Measurements from ENCODE around the gene RNF220. TPM values are rescaled to one million over a fixed set of nuclear protein-coding genes. Genes with fewer than 3 reads are reported as not detected.

RNF220 gene
- total RNA-seq, 2 donors from 2014 or later, result 66.0 to 71.2 TPM

DNA sequence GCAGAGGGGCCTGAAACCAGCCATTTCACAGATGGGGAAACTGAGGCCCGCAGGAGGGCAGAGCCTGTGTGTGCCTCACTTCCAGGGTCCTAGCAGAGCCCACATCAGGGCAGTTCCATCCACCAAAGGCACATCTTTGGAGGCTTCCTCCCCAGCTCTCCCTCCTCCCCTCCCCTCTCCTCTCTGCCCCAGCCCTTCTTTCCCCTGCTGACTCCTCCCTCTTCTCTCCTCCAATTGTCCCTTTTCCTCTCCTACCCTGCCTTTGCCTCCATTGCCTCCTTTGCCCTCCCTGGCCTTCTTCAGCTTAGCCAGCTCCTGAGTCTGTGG, 212.6 kb downstream of the RNF220 start:
- Mint-ChIP-seq H3K4me1 (ENCODE audit: low read depth in 2 of 2) (peaks cover 0 to 3% of the 10 kb centered on the region in 2 donors), H3K27me3 (no peaks in the 10 kb centered on the region), H3K4me3 (no peak overlapping the region), H3K27ac (no peak overlapping the region), H3K9me3 (no peaks in the 10 kb centered on the region), H3K36me3 (no peaks in the 10 kb centered on the region)
- ATAC-seq, result no peak
- no peak for DNase-seq (ENCODE audit: low spot score)

- ATAC-seq (no peak), DNase-seq (ENCODE audit: low spot score) (no peak)
- no peak overlapping the region for H3K27ac Mint-ChIP-seq
- H3K4me3 Mint-ChIP-seq, result no peak overlapping the region
- H3K4me1 Mint-ChIP-seq (ENCODE audit: low read depth in 2 of 2), result peaks cover 0 to 3% of the 10 kb centered on the region in 2 donors
- no peaks in the 10 kb centered on the region for H3K9me3 Mint-ChIP-seq
- H3K27me3 Mint-ChIP-seq, result no peaks in the 10 kb centered on the region
- no peaks in the 10 kb centered on the region for H3K36me3 Mint-ChIP-seq
Measured at GRCh38 chr1:44619261-44619900, 214.3 kb downstream of the RNF220 start.

GRCh38 chr1:44620072-44620471, 215.0 kb downstream of the RNF220 start:
- Mint-ChIP-seq H3K9me3 (no peaks in the 10 kb centered on the region), H3K4me1 (ENCODE audit: low read depth in 2 of 2) (peaks cover 0 to 3% of the 10 kb centered on the region in 2 donors), H3K36me3 (no peaks in the 10 kb centered on the region), H3K27ac (no peak overlapping the region), H3K27me3 (no peaks in the 10 kb centered on the region), H3K4me3 (no peak overlapping the region)
- ATAC-seq, result no peak
- no peak for DNase-seq (ENCODE audit: low spot score)

- peaks cover 0 to 3% of the 10 kb centered on the region in 2 donors for H3K4me1 Mint-ChIP-seq (ENCODE audit: low read depth in 2 of 2)
- H3K27ac Mint-ChIP-seq, result no peak overlapping the region
- DNase-seq (ENCODE audit: low spot score) (no peak), ATAC-seq (no peak)
- H3K36me3 Mint-ChIP-seq, result no peaks in the 10 kb centered on the region
- H3K9me3 Mint-ChIP-seq, result no peaks in the 10 kb centered on the region
- H3K27me3 Mint-ChIP-seq, result no peaks in the 10 kb centered on the region
- no peak overlapping the region for H3K4me3 Mint-ChIP-seq
Measured at GRCh38 chr1:44621841-44622286, 216.8 kb downstream of the RNF220 start.

DNA sequence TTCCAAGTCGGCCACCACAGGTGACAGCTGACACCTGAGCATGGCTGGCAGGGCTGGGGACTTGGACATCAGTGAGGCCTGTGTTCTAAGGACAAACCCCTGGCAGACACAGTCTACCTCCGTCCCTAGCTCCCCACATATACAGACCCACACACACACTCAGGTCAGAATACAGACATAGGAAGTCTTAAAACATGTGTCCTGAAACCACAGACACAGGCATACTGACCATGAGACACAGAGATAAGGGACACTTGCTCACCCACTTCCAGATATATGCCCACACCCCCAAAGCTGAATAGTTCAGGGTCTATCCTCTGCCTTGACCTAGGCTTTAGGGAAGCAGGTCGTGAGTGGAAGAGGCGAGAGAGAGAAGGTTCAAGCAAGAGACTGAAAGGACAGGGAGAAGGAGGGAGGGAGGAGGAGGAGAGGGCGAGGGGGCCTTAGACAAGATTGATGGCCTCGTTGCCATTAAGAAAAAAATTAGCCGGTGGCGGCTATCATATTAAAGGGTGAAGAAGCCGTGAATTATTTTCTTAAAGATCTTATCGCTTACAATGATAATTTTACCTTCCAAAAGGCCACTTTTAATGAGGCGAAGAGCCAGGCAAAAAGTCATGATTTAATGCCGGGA, 219.3 kb downstream of the RNF220 start:
- Mint-ChIP-seq H3K36me3 (no peaks in the 10 kb centered on the region), H3K9me3 (no peaks in the 10 kb centered on the region), H3K4me1 (ENCODE audit: low read depth in 2 of 2) (peaks cover 0 to 3% of the 10 kb centered on the region in 2 donors), H3K4me3 (no peak overlapping the region), H3K27ac (no peak overlapping the region), H3K27me3 (no peaks in the 10 kb centered on the region)
- DNase-seq (ENCODE audit: low spot score), result no peak
- ATAC-seq, result no peak

DNA sequence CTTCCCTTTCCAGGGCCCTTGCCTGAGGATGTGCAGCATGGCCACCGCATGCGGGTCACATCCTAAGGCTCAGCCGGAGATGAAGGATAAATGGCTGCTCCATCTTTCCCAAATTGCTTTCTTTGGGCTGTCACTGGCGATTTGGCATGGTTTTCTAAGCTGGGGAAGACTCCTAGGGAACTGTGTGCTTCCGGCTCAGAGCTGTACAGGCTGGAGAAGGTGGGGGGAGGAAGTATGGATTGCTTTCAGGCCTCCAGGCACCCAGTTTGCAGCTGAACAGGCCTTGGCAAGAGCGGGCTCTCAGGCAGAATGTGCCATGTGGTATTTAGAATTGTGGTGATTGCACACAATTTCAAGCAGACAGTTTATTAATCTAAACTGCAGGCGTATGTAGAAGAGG, 220.3 kb downstream of the RNF220 start:
- Mint-ChIP-seq H3K4me3 (no peak overlapping the region), H3K27ac (no peak overlapping the region), H3K9me3 (no peaks in the 10 kb centered on the region), H3K36me3 (peaks cover under 1% of the 10 kb centered on the region), H3K4me1 (ENCODE audit: low read depth in 2 of 2) (peaks cover 2 to 5% of the 10 kb centered on the region in 2 donors), H3K27me3 (no peaks in the 10 kb centered on the region)
- ATAC-seq (no peak), DNase-seq (ENCODE audit: low spot score) (no peak)

DNA sequence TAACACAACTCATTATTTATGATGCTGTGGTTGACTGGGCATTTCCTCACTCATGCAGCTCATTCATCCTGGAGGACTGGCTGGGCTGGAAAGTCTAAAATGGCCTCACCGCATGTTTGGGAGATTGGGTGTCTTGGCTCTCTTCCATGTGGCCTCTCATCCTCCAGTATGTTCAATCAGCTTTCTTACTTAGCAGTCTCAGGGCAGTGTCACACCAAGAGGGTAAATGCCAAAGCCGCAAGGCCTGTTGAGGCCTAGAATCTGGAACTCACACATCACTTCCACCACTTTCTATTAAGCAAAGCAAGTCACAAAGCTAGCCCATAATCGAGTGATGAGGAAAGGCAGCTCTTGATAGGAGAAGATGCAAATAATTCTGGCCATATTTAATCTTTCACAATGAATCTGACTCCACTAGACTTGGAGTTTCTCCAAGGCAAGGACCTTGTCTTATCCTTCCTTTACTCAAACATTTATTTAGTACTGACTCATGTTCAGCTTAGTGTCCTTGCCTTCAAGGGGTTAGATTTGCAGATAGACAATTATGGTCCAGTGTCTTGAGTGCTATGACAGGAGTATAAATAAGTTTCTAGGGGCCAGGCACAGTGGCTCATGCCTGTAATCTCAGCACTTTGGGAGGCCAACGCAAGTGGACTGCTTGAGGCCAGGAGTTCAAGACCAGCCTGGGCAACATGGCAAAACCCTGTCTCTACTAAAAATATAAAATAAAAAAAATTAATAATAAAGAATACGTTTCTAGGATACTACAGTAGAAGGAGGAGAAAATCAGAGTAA, 224.1 kb downstream of the RNF220 start:
- no peaks in the 10 kb centered on the region for H3K27me3 Mint-ChIP-seq
- no peak for DNase-seq (ENCODE audit: low spot score)
- H3K27ac Mint-ChIP-seq, result no peak overlapping the region
- H3K9me3 Mint-ChIP-seq, result peaks cover 5% of the 10 kb centered on the region
- peaks cover 23 to 32% of the 10 kb centered on the region in 2 donors for H3K4me1 Mint-ChIP-seq (ENCODE audit: low read depth in 2 of 2)
- no peak for ATAC-seq
- H3K4me3 Mint-ChIP-seq, result no peak overlapping the region
- H3K36me3 Mint-ChIP-seq, result peaks cover 5% of the 10 kb centered on the region

DNA sequence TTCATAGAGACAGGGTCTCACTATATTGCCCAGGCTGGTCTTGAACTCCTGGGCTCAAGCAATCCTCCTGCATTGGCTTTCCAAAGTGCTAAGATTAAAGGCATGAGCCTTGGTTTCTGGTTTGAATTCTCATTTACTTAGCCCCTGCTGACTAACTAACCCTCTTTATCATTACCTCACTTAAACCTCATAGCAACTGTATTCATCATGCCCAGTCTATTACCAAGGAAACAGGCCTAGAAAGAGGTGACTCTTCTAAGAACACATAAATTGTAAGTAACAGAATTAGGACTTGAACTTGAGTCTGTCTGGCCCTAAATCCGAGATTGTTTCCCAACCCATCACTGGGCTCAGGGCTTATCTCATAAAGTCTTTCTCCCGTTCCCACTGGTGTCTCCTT, 225.1 kb downstream of the RNF220 start:
- peaks cover 5% of the 10 kb centered on the region for H3K36me3 Mint-ChIP-seq
- H3K27me3 Mint-ChIP-seq, result no peaks in the 10 kb centered on the region
- peak overlapping the region; percentile 93 for H3K4me3 Mint-ChIP-seq
- DNase-seq (ENCODE audit: low spot score) (no peak), ATAC-seq (no peak)
- H3K4me1 Mint-ChIP-seq (ENCODE audit: low read depth in 2 of 2), result peaks cover 33 to 41% of the 10 kb centered on the region in 2 donors
- H3K27ac Mint-ChIP-seq, result peak overlapping the region; percentile 82 to 92
- H3K9me3 Mint-ChIP-seq, result peaks cover 5% of the 10 kb centered on the region

DNA sequence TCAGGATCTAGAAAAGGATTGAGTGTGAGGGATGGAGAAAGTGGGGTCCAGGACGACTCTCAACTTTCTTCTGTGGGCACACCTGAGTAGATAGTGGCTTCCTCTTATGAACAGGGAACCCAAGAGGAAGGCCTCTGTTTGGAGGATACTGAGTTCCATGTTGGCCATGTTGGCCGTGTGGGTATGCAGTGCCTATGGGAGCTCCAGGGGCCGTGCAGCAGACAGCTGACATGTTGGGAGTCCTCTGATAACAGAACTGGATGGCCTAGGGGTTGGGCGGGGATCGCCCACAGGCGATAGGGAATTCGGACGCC, 226.2 kb downstream of the RNF220 start:
- DNase-seq (ENCODE audit: low spot score) (no peak), ATAC-seq (no peak)
- H3K36me3 Mint-ChIP-seq, result peaks cover 5% of the 10 kb centered on the region
- peaks cover 35 to 41% of the 10 kb centered on the region in 2 donors for H3K4me1 Mint-ChIP-seq (ENCODE audit: low read depth in 2 of 2)
- H3K4me3 Mint-ChIP-seq, result peak overlapping the region; percentile 93
- H3K27ac Mint-ChIP-seq, result peak overlapping the region; percentile 82 to 92
- no peaks in the 10 kb centered on the region for H3K27me3 Mint-ChIP-seq
- peaks cover 5% of the 10 kb centered on the region for H3K9me3 Mint-ChIP-seq

DNA sequence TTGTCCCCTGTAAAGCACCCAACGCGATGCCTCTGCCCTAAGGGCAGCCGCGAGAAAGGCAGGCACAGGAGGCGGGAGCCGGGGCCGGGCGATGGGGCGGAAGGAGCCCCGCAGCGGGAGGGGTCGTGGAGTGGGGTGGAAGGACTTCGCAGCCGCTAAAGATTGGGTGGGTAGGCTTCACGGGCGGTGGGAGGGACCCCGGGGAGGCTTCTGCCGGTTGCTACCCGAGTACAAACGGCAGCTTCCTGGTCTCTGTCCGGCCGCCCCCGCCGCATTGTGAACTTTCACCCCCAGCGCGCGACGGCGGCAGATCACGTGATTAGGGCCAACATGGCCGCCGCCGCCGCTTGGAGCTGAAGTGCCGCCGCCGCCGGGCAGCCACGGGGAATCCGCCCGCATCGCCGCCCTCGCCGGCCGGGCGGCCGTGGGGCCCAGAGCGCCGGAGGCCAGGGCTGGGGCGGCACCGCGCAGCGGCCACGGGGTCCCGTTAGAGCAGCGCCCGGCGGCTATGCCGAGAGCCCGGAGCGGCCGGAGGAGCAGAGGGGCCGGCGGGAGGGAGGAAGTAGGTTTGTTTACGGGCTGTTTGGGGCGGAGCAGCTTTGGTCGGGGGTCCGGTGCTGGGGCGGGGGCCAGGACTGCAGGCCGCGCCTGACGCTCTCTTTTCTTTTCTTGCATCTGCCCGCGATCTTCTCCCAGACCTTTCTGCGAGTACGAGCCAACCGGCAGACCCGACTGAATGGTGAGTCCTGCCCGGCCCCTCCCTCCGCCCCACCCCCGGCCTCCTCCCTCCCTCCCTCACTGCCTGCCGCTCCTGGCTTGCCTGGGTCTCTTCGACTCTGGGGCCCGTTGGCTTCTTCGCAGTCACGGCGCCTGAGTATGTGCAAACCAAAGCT, 226.8 kb downstream of the RNF220 start:
- Mint-ChIP-seq H3K4me1 (ENCODE audit: low read depth in 2 of 2) (peaks cover 36 to 41% of the 10 kb centered on the region in 2 donors), H3K36me3 (peaks cover 5% of the 10 kb centered on the region), H3K27me3 (no peaks in the 10 kb centered on the region), H3K9me3 (peaks cover 5% of the 10 kb centered on the region), H3K4me3 (peak overlapping the region; percentile 93), H3K27ac (peak overlapping the region; percentile 82 to 92)
- peak; percentile 87 to 91 for ATAC-seq
- peak; percentile 94 for DNase-seq (ENCODE audit: low spot score)

DNA sequence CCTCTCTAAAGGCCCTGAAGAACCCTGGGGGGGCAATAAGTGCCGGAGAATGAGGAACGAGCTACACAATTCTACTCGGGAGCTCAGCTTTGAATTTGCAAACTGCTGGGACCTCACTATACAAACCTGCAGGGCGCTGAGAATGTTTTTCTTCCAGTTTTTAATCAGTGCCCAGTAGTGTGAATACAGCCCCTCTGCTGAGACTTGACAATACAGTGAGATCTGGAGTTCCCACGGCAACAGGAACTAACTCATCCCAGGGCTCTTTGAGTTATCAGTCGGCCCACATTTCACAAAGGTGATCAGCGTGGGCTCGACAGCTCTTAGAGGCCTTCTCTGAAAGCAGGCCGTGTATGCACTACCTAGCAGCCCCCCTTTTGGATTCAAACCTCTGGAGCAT, 227.5 kb downstream of the RNF220 start:
- H3K27ac Mint-ChIP-seq, result peak overlapping the region; percentile 82 to 92
- no peak for ATAC-seq
- peaks cover 38 to 41% of the 10 kb centered on the region in 2 donors for H3K4me1 Mint-ChIP-seq (ENCODE audit: low read depth in 2 of 2)
- peaks cover 8% of the 10 kb centered on the region for H3K36me3 Mint-ChIP-seq
- peak overlapping the region; percentile 93 for H3K4me3 Mint-ChIP-seq
- H3K27me3 Mint-ChIP-seq, result no peaks in the 10 kb centered on the region
- H3K9me3 Mint-ChIP-seq, result peaks cover 5% of the 10 kb centered on the region
- no peak for DNase-seq (ENCODE audit: low spot score)

- peaks cover 41 to 43% of the 10 kb centered on the region in 2 donors for H3K4me1 Mint-ChIP-seq (ENCODE audit: low read depth in 2 of 2)
- H3K4me3 Mint-ChIP-seq, result no peak overlapping the region
- peaks cover 5% of the 10 kb centered on the region for H3K9me3 Mint-ChIP-seq
- ATAC-seq (no peak), DNase-seq (ENCODE audit: low spot score) (no peak)
- H3K36me3 Mint-ChIP-seq, result peaks cover 18% of the 10 kb centered on the region
- peak overlapping the region; percentile 62 to 92 for H3K27ac Mint-ChIP-seq
- no peaks in the 10 kb centered on the region for H3K27me3 Mint-ChIP-seq
Measured at GRCh38 chr1:44634606-44635189, 229.6 kb downstream of the RNF220 start.

GRCh38 chr1:44635439-44635838, 230.4 kb downstream of the RNF220 start:
- ATAC-seq, result no peak
- Mint-ChIP-seq H3K4me3 (no peak overlapping the region), H3K27ac (no peak overlapping the region), H3K4me1 (ENCODE audit: low read depth in 2 of 2) (peaks cover 38 to 41% of the 10 kb centered on the region in 2 donors), H3K36me3 (peaks cover 16% of the 10 kb centered on the region), H3K9me3 (peaks cover 5% of the 10 kb centered on the region), H3K27me3 (no peaks in the 10 kb centered on the region)
- no peak for DNase-seq (ENCODE audit: low spot score)

Data from natural killer cell treated with Interleukin-12 subunit alpha and Interleukin-12 subunit beta and Interleukin-15 and Interleukin-18, amount 100 ng/mL, for 72 hours (primary cell).